ENCODE results near the gene TFRC. TPM values are rescaled to one million over a fixed set of nuclear protein-coding genes. Genes with fewer than 3 reads are reported as not detected.
"Not testable (repeated sequence)": the region's sequence is repeated elsewhere in the genome, so short reads cannot be mapped to it uniquely, and the experiment has no call there.

The TFRC gene
- total and polyA plus RNA-seq, 3 donors from 2014 or later = 38.6 to 77.0 (median 72.1) TPM

DNA sequence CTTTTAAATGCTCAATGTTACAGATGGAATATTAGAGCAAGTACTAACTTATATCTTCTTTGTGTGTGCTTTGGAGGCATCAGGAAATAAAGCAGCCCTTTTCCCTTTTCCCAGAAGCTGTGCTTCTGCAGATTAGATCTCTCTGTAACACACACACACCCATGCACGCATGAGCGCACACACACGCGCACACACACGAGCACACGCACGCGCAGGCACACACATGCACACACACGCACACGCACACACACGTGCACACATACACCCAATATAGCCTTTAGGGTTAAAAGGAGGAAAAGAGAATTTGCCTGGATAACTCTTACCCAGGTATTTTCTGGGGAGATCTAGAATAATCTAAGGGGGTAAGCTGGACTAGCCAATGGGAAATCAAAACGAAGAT, 56.9 kb downstream of the TFRC start:
- H3K4me1 ChIP-seq = no peaks in the 10 kb centered on the region

DNA sequence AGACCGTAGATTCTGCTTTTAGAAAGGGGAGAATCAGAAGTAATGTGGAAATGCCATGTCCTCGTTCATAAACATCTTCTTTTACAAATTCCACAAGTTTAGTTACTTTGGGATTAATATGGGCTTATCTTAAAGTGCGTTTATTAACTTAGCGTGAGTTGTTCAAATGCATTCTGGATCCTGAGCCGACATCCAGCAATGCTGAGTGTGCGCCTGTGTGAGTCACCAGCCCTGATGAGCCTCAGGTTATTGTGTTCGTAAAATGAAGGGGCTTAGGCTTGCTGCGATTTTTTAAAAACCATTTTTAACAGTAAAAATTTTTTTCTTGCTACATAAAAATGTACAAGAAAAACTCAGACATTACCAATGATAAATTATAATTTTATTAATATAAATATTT, 57.9 kb downstream of the TFRC start:
- 88 to 89% methylated on average over 8 of the region's 8 CpGs for WGBS, 2 donors
- no peaks in the 10 kb centered on the region for H3K4me1 ChIP-seq
- H3K36me3 ChIP-seq (ENCODE audit: low read depth, missing control alignments) = no peaks in the 10 kb centered on the region
- TF ChIP-seq, protein P1, sequence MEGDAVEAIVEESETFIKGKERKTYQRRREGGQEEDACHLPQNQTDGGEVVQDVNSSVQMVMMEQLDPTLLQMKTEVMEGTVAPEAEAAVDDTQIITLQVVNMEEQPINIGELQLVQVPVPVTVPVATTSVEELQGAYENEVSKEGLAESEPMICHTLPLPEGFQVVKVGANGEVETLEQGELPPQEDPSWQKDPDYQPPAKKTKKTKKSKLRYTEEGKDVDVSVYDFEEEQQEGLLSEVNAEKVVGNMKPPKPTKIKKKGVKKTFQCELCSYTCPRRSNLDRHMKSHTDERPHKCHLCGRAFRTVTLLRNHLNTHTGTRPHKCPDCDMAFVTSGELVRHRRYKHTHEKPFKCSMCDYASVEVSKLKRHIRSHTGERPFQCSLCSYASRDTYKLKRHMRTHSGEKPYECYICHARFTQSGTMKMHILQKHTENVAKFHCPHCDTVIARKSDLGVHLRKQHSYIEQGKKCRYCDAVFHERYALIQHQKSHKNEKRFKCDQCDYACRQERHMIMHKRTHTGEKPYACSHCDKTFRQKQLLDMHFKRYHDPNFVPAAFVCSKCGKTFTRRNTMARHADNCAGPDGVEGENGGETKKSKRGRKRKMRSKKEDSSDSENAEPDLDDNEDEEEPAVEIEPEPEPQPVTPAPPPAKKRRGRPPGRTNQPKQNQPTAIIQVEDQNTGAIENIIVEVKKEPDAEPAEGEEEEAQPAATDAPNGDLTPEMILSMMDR (IDR thresholded peaks at IDR 0.05) = no peak
- TF ChIP-seq POLR2A (IDR thresholded peaks at IDR 0.05) = no peak
- H3K27ac ChIP-seq = no peak overlapping the region
- H3K27me3 ChIP-seq = no peaks in the 10 kb centered on the region
- intact Hi-C loops (cut with DNase I; ENCODE audit: low total_unique reads) = no loop called here
- DNase-seq = no peak
- no peak overlapping the region for H3K4me3 ChIP-seq
- no peaks in the 10 kb centered on the region for H3K9me3 ChIP-seq

More for the DNA sequence above, 56.9 kb downstream of the TFRC start:
- Histone ChIP-seq H3K27ac (no peak overlapping the region), H3K27me3 (no peaks in the 10 kb centered on the region), H3K4me3 (no peak overlapping the region), H3K36me3 (ENCODE audit: low read depth, missing control alignments) (no peaks in the 10 kb centered on the region), H3K9me3 (no peaks in the 10 kb centered on the region)
- DNase-seq = no peak
- intact Hi-C loops (cut with DNase I; ENCODE audit: low total_unique reads) = no loop called here
- WGBS, 2 donors = 75 to 86% methylated on average over 12 of the region's 12 CpGs
- TF ChIP-seq, protein P1 (IDR thresholded peaks at IDR 0.05) = no peak
- TF ChIP-seq POLR2A (IDR thresholded peaks at IDR 0.05) = no peak

DNA sequence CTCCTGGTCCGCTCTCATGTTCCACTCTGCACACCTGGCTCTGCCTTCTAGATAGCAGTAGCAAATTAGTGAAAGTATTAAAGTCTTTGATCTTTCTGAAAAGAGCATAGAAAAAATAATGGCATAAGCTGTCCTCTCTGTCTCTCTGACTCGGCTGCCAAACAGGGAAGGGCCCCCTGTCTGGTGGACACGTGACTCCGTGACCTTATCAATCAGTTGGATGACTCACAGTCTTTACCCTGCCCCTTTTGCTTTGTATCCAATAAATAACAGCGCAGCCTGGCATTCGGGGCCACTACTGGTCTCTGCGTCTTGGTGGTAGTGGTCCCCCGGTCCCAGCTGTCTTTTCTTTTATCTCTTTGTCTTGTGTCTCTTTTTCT, 59.4 kb downstream of the TFRC start:
- DNase-seq; H3K4me1 ChIP-seq; H3K9me3 ChIP-seq; H3K36me3 ChIP-seq (ENCODE audit: low read depth, missing control alignments); intact Hi-C loops (cut with DNase I; ENCODE audit: low total_unique reads); H3K27ac ChIP-seq; H3K27me3 ChIP-seq; H3K4me3 ChIP-seq: not testable (repeated sequence)
- WGBS, 2 donors = 85 to 89% methylated on average over 8 of the region's 8 CpGs

DNA sequence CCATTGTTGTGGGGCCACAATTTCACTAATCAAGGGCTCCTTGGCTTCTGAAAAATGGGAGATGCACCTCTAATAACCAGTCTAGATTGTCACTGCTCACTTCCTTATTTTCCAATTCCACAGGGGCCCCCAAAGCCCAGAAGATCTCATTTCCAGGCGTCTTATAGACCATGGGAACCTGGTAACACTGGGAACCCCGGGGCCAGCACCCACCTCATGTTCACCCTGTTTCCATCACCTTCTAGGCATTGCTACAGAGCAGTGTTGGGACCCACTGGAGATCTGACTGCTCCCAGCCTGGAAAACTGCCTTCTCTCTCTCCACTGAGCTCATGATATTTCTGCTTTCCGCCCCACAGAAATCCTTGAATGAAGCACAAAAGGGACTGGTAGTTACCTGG, 61.5 kb downstream of the TFRC start:
- Histone ChIP-seq H3K36me3 (ENCODE audit: low read depth, missing control alignments) (no peaks in the 10 kb centered on the region), H3K27me3 (no peaks in the 10 kb centered on the region), H3K9me3 (no peaks in the 10 kb centered on the region), H3K4me1 (no peaks in the 10 kb centered on the region), H3K27ac (no peak overlapping the region), H3K4me3 (no peak overlapping the region)
- DNase-seq = no peak
- TF ChIP-seq, protein P1 (IDR thresholded peaks at IDR 0.05) = no peak
- TF ChIP-seq POLR2A (IDR thresholded peaks at IDR 0.05) = no peak
- intact Hi-C loops (cut with DNase I; ENCODE audit: low total_unique reads) = no loop called here
- 86 to 87% methylated on average over 3 of the region's 3 CpGs for WGBS, 2 donors

DNA sequence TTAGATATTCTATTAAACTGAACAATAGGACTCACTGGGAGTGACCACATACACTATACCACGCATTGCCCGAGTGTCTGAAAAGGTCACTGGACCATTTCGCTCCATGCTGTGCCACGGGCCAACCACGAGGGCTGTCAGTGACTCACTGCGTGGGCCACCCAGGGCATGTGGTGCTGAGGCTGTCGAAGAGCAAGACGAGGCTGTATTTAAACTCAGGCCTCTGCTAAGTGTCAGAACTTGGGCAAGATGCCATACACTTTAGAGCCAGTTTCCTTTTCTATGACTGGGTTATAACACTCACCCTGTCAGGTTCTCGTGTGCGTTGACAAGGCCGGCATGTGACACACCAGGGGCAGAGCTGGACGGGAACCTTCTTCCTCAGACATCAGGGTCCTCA, 62.3 kb downstream of the TFRC start:
- H3K27me3 ChIP-seq; H3K36me3 ChIP-seq (ENCODE audit: low read depth, missing control alignments); H3K4me1 ChIP-seq; H3K9me3 ChIP-seq; H3K4me3 ChIP-seq; H3K27ac ChIP-seq; intact Hi-C loops (cut with DNase I; ENCODE audit: low total_unique reads); DNase-seq: not testable (repeated sequence)
- 70 to 76% methylated on average over 12 of the region's 12 CpGs for WGBS, 2 donors

DNA sequence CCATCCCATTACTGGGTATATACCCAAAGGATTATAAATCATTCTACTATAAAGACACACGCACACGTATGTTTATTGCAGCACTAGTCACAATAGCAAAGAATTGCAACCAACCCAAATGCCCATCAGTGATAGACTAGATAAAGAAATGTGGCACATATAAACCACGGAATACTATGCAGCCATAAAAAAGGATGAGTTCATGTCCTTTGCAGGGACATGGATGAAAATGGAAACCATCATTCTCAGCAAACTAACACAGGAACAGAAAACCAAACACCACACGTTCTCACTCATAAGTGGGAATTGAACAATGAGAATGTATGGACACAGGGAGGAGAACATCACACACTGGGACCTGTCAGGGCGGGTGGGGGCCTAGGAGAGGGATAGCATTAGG, 63.7 kb downstream of the TFRC start:
- H3K27ac ChIP-seq; H3K36me3 ChIP-seq (ENCODE audit: low read depth, missing control alignments); H3K4me3 ChIP-seq; intact Hi-C loops (cut with DNase I; ENCODE audit: low total_unique reads); H3K4me1 ChIP-seq; H3K9me3 ChIP-seq; DNase-seq; H3K27me3 ChIP-seq: not testable (repeated sequence)
- WGBS, 2 donors = 88 to 89% methylated on average over 5 of the region's 5 CpGs
